ENCODE results near the gene HEATR5A. TPM values are rescaled to one million over a fixed set of nuclear protein-coding genes. Genes with fewer than 3 reads are reported as not detected.
A peak's percentile ranks its signal among the peaks of the same experiment; 100 is the strongest.

Gene HEATR5A
- total RNA-seq, 3 donors from 2014 or later (not counting 1 experiment from before 2014, with no cell fraction given) = 12.1 to 23.9 (median 15.1) TPM

- intact Hi-C loops (cut with micrococcal nuclease) = no loop called here
- H3K4me1 Mint-ChIP-seq = peaks cover 4 to 5% of the 10 kb centered on the region in 2 donors
- no peak for TF ChIP-seq CTCF (IDR thresholded peaks at IDR 0.05)
- no peaks in the 10 kb centered on the region for H3K9me3 ChIP-seq (ENCODE audit: control insufficient read depth, insufficient read depth, low read length)
- H3K27ac Mint-ChIP-seq = no peak overlapping the region
- no peaks in the 10 kb centered on the region for H3K4me1 ChIP-seq (ENCODE audit: control insufficient read depth, insufficient read depth, low read length)
- H3K4me3 ChIP-seq (ENCODE audit: low read length) = no peak overlapping the region
- no peaks in the 10 kb centered on the region for H3K27me3 Mint-ChIP-seq (ENCODE audit: low read depth in 2 of 2)
- DNase-seq = no peak
- ATAC-seq = no peak
- H3K36me3 ChIP-seq (ENCODE audit: control insufficient read depth, insufficient read depth, low read length) = no peaks in the 10 kb centered on the region
- no peaks in the 10 kb centered on the region for H3K27me3 ChIP-seq (ENCODE audit: control insufficient read depth, insufficient read depth, low read length)
- no peak overlapping the region for H3K4me3 Mint-ChIP-seq
- no peaks in the 10 kb centered on the region for H3K9me3 Mint-ChIP-seq
- no peaks in the 10 kb centered on the region for H3K36me3 Mint-ChIP-seq
- no peak overlapping the region for H3K27ac ChIP-seq (ENCODE audit: low read length)
Measured at GRCh38 chr14:31275731-31276130, 144.6 kb downstream of the HEATR5A start.

GRCh38 chr14:31271648-31272047, 148.7 kb downstream of the HEATR5A start:
- Mint-ChIP-seq H3K9me3 (peaks cover 0 to 3% of the 10 kb centered on the region in 2 donors), H3K27me3 (ENCODE audit: low read depth in 2 of 2) (peaks cover 0 to 3% of the 10 kb centered on the region in 2 donors), H3K4me1 (peaks cover 5 to 9% of the 10 kb centered on the region in 2 donors), H3K27ac (no peak overlapping the region), H3K4me3 (no peak overlapping the region), H3K36me3 (no peaks in the 10 kb centered on the region)
- no peaks in the 10 kb centered on the region for H3K4me1 ChIP-seq (ENCODE audit: control insufficient read depth, insufficient read depth, low read length)
- TF ChIP-seq CTCF (IDR thresholded peaks at IDR 0.05) = no peak
- no peak overlapping the region for H3K27ac ChIP-seq (ENCODE audit: low read length)
- intact Hi-C loops (cut with micrococcal nuclease) = no loop called here
- no peaks in the 10 kb centered on the region for H3K36me3 ChIP-seq (ENCODE audit: control insufficient read depth, insufficient read depth, low read length)
- H3K27me3 ChIP-seq (ENCODE audit: control insufficient read depth, insufficient read depth, low read length) = no peaks in the 10 kb centered on the region
- H3K9me3 ChIP-seq (ENCODE audit: control insufficient read depth, insufficient read depth, low read length) = peaks cover 4% of the 10 kb centered on the region
- ATAC-seq (no peak), DNase-seq (no peak)
- WGBS (ENCODE audit: insufficient coverage) = 89% methylated on average over 8 of the region's 8 CpGs
- H3K4me3 ChIP-seq (ENCODE audit: low read length) = no peak overlapping the region

DNA sequence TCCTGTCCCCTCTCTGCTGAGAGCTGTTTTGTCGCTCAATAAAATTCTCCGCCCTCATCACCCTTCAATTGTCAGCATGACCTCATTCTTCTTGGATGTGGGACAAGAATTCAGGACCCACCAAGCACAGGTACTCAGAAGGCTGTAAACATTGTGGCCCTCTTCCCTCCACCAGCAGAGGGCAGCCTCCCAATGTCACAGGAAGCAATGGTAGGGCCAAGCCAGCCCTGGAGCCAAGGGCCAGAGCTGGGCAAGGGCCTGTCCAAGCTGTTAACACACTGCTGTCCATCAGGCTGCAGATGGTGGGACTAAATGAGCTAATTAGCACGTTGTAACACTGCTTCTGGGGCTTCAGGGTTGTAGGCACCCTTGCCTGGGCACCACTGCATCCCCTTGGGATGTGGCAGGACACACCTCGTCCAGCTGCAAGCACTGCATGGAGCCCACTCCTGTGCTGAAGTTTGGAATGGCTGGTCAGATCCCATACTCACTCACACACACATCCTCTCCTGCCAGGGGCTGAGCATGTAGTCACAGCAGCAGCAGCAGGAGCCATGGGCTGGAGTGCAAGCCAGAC, 150.1 kb downstream of the HEATR5A start:
- Mint-ChIP-seq H3K36me3 (no peaks in the 10 kb centered on the region), H3K4me1 (peaks cover 5 to 9% of the 10 kb centered on the region in 2 donors), H3K9me3 (peaks cover 0 to 3% of the 10 kb centered on the region in 2 donors), H3K4me3 (no peak overlapping the region), H3K27ac (no peak overlapping the region), H3K27me3 (ENCODE audit: low read depth in 2 of 2) (peaks cover 0 to 6% of the 10 kb centered on the region in 2 donors)
- no peak overlapping the region for H3K27ac ChIP-seq (ENCODE audit: low read length)
- WGBS (ENCODE audit: insufficient coverage) = 82% methylated on average over 4 of the region's 4 CpGs
- H3K36me3 ChIP-seq (ENCODE audit: control insufficient read depth, insufficient read depth, low read length) = no peaks in the 10 kb centered on the region
- intact Hi-C loops (cut with micrococcal nuclease) = no loop called here
- peaks cover 4% of the 10 kb centered on the region for H3K9me3 ChIP-seq (ENCODE audit: control insufficient read depth, insufficient read depth, low read length)
- no peaks in the 10 kb centered on the region for H3K4me1 ChIP-seq (ENCODE audit: control insufficient read depth, insufficient read depth, low read length)
- no peak overlapping the region for H3K4me3 ChIP-seq (ENCODE audit: low read length)
- H3K27me3 ChIP-seq (ENCODE audit: control insufficient read depth, insufficient read depth, low read length) = no peaks in the 10 kb centered on the region
- no peak for ATAC-seq
- DNase-seq = peak in 1 of 2 donors; percentile 15
- TF ChIP-seq CTCF (IDR thresholded peaks at IDR 0.05) = peak; percentile 22

- no peak for TF ChIP-seq CTCF (IDR thresholded peaks at IDR 0.05)
- ATAC-seq (no peak), DNase-seq (no peak)
- H3K9me3 Mint-ChIP-seq = peaks cover 0 to 3% of the 10 kb centered on the region in 2 donors
- no peaks in the 10 kb centered on the region for H3K36me3 Mint-ChIP-seq
- H3K27me3 Mint-ChIP-seq (ENCODE audit: low read depth in 2 of 2) = peaks cover 0 to 6% of the 10 kb centered on the region in 2 donors
- H3K9me3 ChIP-seq (ENCODE audit: control insufficient read depth, insufficient read depth, low read length) = peaks cover 4% of the 10 kb centered on the region
- H3K27ac ChIP-seq (ENCODE audit: low read length) = no peak overlapping the region
- H3K4me3 Mint-ChIP-seq = no peak overlapping the region
- WGBS (ENCODE audit: insufficient coverage) = 91% methylated on average over 3 of the region's 3 CpGs
- no peak overlapping the region for H3K27ac Mint-ChIP-seq
- intact Hi-C loops (cut with micrococcal nuclease) = no loop called here
- H3K4me3 ChIP-seq (ENCODE audit: low read length) = no peak overlapping the region
- H3K27me3 ChIP-seq (ENCODE audit: control insufficient read depth, insufficient read depth, low read length) = no peaks in the 10 kb centered on the region
- H3K4me1 Mint-ChIP-seq = peaks cover 5 to 9% of the 10 kb centered on the region in 2 donors
- no peaks in the 10 kb centered on the region for H3K36me3 ChIP-seq (ENCODE audit: control insufficient read depth, insufficient read depth, low read length)
- H3K4me1 ChIP-seq (ENCODE audit: control insufficient read depth, insufficient read depth, low read length) = no peaks in the 10 kb centered on the region
Measured at GRCh38 chr14:31269634-31270195, 150.6 kb downstream of the HEATR5A start.
